SK-N-SH treated with all-trans-retinoic acid at 6 μM for 48 hours (cell line): ENCODE results near the gene RAPGEF1.

Experiments used
- CSDC2 ChIP-seq: fragments of 250-450 bp; sonication (Bioruptor Pico); IDR thresholded peaks from 2 replicates; pipeline ENCODE4 v1.5.0; 2020; ENCODE audit warnings: mild to moderate bottlenecking, moderate library complexity
- RARB ChIP-seq: fragments of 250-450 bp; sonication (Bioruptor Pico); IDR thresholded peaks from 2 replicates; pipeline ENCODE4 v1.8.0; 2021; ENCODE audit warnings: mild to moderate bottlenecking, moderate library complexity
- ZFP3 ChIP-seq: fragments of 250-450 bp; sonication (Bioruptor Pico); IDR thresholded peaks from 2 replicates; pipeline ENCODE4 v1.5.0; 2020; ENCODE audit warnings: mild to moderate bottlenecking, moderate library complexity
- ZFP30 ChIP-seq: fragments of 450-650 bp; formaldehyde crosslinking; IDR thresholded peaks from 2 replicates; pipeline ENCODE4 v1.5.0; 2022; ENCODE audit warnings: mild to moderate bottlenecking, moderate library complexity
- TF ChIP-seq, protein P1 (sequence below): fragments of 250-450 bp; sonication (Bioruptor Pico); IDR thresholded peaks from 2 replicates; pipeline ENCODE4 v1.8.0; 2020; ENCODE audit warnings: mild to moderate bottlenecking, moderate library complexity, borderline replicate concordance

- no peak for TF ChIP-seq RARB (CRISPR knock-in tag)
- no peak for TF ChIP-seq ZFP30 (CRISPR knock-in tag)
- TF ChIP-seq CSDC2 (CRISPR knock-in tag): no peak
- TF ChIP-seq, protein P1, sequence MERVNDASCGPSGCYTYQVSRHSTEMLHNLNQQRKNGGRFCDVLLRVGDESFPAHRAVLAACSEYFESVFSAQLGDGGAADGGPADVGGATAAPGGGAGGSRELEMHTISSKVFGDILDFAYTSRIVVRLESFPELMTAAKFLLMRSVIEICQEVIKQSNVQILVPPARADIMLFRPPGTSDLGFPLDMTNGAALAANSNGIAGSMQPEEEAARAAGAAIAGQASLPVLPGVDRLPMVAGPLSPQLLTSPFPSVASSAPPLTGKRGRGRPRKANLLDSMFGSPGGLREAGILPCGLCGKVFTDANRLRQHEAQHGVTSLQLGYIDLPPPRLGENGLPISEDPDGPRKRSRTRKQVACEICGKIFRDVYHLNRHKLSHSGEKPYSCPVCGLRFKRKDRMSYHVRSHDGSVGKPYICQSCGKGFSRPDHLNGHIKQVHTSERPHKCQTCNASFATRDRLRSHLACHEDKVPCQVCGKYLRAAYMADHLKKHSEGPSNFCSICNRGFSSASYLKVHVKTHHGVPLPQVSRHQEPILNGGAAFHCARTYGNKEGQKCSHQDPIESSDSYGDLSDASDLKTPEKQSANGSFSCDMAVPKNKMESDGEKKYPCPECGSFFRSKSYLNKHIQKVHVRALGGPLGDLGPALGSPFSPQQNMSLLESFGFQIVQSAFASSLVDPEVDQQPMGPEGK (CRISPR knock-in tag): no peak
- no peak for TF ChIP-seq ZFP3
Observed at GRCh38 chr9:131657940-131658339, 81.9 kb downstream of the RAPGEF1 start.
